Neutrophil (primary cell): ENCODE data around the gene LRRC7.
"Not testable (repeated sequence)": the region's sequence is repeated elsewhere in the genome, so short reads cannot be mapped to it uniquely, and the experiment has no call there.

Source experiments
- H3K27ac ChIP-seq: fragments of 200-600 bp; sonication (generic); 2 replicates; pipeline ENCODE4 v1.5.1; 2016; ENCODE audit warnings: mild to moderate bottlenecking, moderate library complexity
- H3K27me3 ChIP-seq: fragments of 200-600 bp; sonication (generic); 2 replicates; pipeline ENCODE4 v1.6.0; 2016; ENCODE audit warnings: mild to moderate bottlenecking
- H3K36me3 ChIP-seq: fragments of 200-600 bp; sonication (generic); 2 replicates; pipeline ENCODE4 v1.5.1; 2017
- H3K4me1 ChIP-seq, 2 experiments: fragments of 200-600 bp in 1 of 2; sonication (generic) in 1 of 2; 1 replicate in 1 of 2; 2 replicates in 1 of 2; pipeline versions ENCODE4 v1.5.1 to v1.6.1; 2013 to 2016; ENCODE audit warnings: low read depth in 1 of 2, low read length in 1 of 2, mild to moderate bottlenecking in 1 of 2, moderate library complexity in 1 of 2; ENCODE audit not compliant: control insufficient read depth in 1 of 2, insufficient read depth in 1 of 2
- H3K4me3 ChIP-seq, 2 experiments: fragments of 200-600 bp in 1 of 2; sonication (generic) in 1 of 2; 1 replicate in 1 of 2; 2 replicates in 1 of 2; pipeline ENCODE4 v1.5.1; 2013 to 2016; ENCODE audit warnings: low read depth in 1 of 2, low read length in 1 of 2, mild to moderate bottlenecking in 1 of 2, moderate library complexity in 1 of 2
- H3K9me3 ChIP-seq: fragments of 200-600 bp; sonication (generic); 2 replicates; pipeline ENCODE4 v1.5.1; 2016
- CTCF ChIP-seq: fragments of 200-600 bp; sonication (generic); IDR thresholded peaks from 2 replicates; pipeline ENCODE4 v1.5.1; 2016; ENCODE audit warnings: antibody characterized with exemption

Gene LRRC7

GRCh38 chr1:69706473-69706872 is 138.8 kb downstream of the LRRC7 start:
- no peaks in the 10 kb centered on the region for H3K27me3 ChIP-seq
- H3K27ac ChIP-seq, result no peak overlapping the region
- no peaks in the 10 kb centered on the region for H3K4me1 ChIP-seq
- no peaks in the 10 kb centered on the region for H3K36me3 ChIP-seq
- H3K9me3 ChIP-seq, result no peaks in the 10 kb centered on the region
- no peak overlapping the region for H3K4me3 ChIP-seq
- TF ChIP-seq CTCF, result no peak

GRCh38 chr1:69707103-69707502 is 139.4 kb downstream of the LRRC7 start:
- H3K27me3 ChIP-seq, result no peaks in the 10 kb centered on the region
- TF ChIP-seq CTCF, result no peak

GRCh38 chr1:69710484-69711189 is 142.9 kb downstream of the LRRC7 start:
- Histone ChIP-seq H3K9me3 (no peaks in the 10 kb centered on the region), H3K27me3 (no peaks in the 10 kb centered on the region), H3K36me3 (no peaks in the 10 kb centered on the region), H3K27ac (no peak overlapping the region), H3K4me3 (no peak overlapping the region), H3K4me1 (no peaks in the 10 kb centered on the region)
- no peak for TF ChIP-seq CTCF

More at GRCh38 chr1:69707103-69707502, 139.4 kb downstream of the LRRC7 start:
- Histone ChIP-seq H3K9me3 (no peaks in the 10 kb centered on the region), H3K36me3 (no peaks in the 10 kb centered on the region), H3K4me1 (no peaks in the 10 kb centered on the region), H3K27ac (no peak overlapping the region), H3K4me3 (no peak overlapping the region)

GRCh38 chr1:69711190-69711930 is 143.6 kb downstream of the LRRC7 start:
- H3K4me3 ChIP-seq, result no peak overlapping the region
- no peaks in the 10 kb centered on the region for H3K27me3 ChIP-seq
- no peaks in the 10 kb centered on the region for H3K9me3 ChIP-seq
- no peaks in the 10 kb centered on the region for H3K36me3 ChIP-seq
- H3K27ac ChIP-seq, result no peak overlapping the region
- TF ChIP-seq CTCF, result no peak
- H3K4me1 ChIP-seq, result no peaks in the 10 kb centered on the region

GRCh38 chr1:69717834-69718233 is 150.1 kb downstream of the LRRC7 start:
- not testable (repeated sequence) for H3K36me3 ChIP-seq, H3K9me3 ChIP-seq, H3K4me3 ChIP-seq, H3K27me3 ChIP-seq, H3K27ac ChIP-seq, H3K4me1 ChIP-seq

- Histone ChIP-seq H3K9me3 (no peaks in the 10 kb centered on the region), H3K4me1 (no peaks in the 10 kb centered on the region)
- TF ChIP-seq CTCF, result no peak
Measured at GRCh38 chr1:69728206-69728605, 160.5 kb downstream of the LRRC7 start.

More at GRCh38 chr1:69728206-69728605, 160.5 kb downstream of the LRRC7 start:
- no peak overlapping the region for H3K4me3 ChIP-seq
- no peak overlapping the region for H3K27ac ChIP-seq
- no peaks in the 10 kb centered on the region for H3K27me3 ChIP-seq
- H3K36me3 ChIP-seq, result no peaks in the 10 kb centered on the region
